NCI-H510A treated with DMSO at 0.1 percent for 48 hours (cell line): Measurements from ENCODE around the gene LRRC63.
"Not testable (repeated sequence)": the region's sequence is repeated elsewhere in the genome, so short reads cannot be mapped to it uniquely, and the experiment has no call there.

Experiments used
- DNase-seq: peaks from one replicate; lab custom pipeline; 2025; lab: John Stamatoyannopoulos, UW

Gene LRRC63

DNA sequence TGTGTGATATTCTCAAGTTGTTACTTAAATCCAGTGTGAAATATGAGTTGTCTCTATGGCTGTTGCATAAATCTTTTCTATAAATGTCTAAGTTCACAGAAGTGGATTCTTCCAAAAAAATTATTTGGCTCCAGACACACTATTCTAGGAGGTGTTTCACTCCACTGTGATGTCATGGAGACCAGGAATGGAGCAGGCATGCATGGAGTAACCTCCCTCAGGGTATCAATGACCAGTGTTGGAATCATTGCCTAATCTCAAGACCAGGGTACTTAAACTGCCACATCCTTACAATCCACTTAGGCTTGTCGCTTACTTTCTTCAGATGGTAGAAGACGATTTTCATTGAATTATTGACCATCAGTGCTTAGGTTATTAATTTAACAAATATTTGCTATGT, 55.4 kb downstream of the LRRC63 start:
- no peak for DNase-seq

DNA sequence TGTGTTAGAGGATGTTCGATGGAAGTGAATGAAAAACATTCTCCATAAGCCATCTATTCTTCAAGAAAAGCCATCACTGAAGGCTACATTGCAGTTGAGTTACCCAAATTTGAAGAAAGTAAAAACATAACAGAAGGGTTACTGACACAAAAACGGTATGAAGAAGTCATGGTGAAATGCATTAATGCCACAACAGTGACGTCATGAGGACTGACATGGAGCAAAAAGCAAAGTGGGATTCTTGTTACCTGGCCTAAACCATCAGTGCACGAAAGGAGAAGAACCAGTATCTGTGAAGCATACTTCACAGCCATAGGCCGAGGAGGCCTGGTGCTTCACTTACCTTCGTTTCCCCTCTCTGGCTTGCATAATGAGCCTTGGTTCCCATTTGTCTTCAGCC, 58.7 kb downstream of the LRRC63 start:
- DNase-seq: no peak

- no peak for DNase-seq
Measured at GRCh38 chr13:46274094-46274698, 62.5 kb downstream of the LRRC63 start.

- no peak for DNase-seq
Measured at GRCh38 chr13:46278474-46278873, 66.7 kb downstream of the LRRC63 start.

DNA sequence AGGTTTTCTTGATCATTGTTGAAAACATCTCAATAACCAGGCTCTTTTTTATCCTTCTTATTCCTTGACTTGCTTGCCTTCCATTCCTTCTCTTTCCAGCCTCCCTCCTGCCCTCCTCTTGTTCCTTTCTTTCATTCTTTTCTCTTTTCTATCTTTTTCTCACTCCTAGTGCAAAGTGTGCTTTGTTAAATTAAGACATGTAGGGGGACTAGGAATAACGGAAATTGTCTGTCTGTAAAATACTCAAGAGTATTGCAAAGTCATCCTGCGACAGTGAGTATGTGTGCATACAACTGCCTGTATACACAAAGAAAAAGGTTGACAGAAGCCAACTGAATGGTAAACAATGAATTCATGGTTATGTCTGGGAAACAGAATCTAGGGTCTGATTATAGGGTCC, 70.1 kb downstream of the LRRC63 start:
- DNase-seq: no peak

DNA sequence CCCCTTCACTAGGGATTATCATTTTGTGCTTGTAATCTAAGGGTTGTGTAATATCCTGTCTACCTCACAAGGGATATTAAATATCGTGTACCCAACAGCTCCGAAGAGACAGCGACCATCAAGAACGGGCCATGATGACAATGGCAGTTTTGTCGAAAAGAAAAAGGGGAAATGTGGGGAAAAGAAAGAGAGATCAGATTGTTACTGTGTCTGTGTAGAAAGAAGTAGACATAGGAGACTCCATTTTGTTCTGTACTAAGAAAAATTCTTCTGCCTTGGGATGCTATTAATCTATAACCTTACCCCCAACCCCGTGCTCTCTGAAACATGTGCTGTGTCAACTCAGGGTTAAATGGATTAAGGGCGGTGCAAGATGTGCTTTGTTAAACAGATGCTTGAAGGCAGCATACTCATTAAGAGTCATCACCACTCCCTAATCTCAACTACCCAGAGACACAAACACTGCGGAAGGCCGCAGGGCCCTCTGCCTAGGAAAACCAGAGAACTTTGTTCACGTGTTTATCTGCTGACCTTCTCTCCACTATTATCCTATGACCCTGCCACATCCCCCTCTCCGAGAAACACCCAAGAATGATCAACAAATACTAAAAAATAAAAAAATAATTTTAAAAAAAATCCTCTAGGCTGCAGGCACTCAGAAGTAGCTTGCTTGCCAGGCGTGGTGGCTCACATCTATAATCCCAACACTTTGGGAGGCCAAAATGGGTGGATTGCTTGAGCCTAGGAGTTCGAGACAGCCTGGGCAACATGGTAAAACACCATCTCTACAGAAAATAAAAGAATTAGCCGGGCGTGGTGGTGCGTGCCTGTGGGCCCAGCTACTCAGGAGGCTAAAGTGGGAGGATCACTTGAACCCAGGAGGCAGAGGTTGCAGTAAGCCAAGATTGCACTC, 72.4 kb downstream of the LRRC63 start:
- not testable (repeated sequence) for DNase-seq

DNA sequence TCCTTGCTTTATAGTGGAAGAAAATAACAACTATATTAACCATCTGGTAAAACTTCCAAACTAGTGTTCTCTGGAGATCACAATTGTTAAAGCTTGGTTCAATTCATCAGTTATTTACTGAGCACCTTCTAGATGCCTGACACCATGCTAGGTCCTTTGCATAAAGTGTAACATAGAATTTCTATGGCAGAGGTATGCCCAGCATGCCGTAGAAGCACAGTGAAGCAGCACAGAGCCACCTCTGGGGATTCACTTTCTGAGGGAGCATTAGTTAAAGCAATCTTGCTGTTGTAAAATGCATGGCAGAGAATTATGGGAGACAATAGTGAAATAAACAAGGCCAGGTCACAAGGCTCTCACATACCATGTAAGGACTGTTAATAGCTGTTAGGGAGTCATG, 75.2 kb downstream of the LRRC63 start:
- DNase-seq: no peak

GRCh38 chr13:46288570-46289259, 77.0 kb downstream of the LRRC63 start:
- peak; percentile 25 for DNase-seq

- DNase-seq: no peak
Measured at GRCh38 chr13:46289260-46289955, 77.7 kb downstream of the LRRC63 start.

GRCh38 chr13:46290434-46290833, 78.7 kb downstream of the LRRC63 start:
- no peak for DNase-seq

DNA sequence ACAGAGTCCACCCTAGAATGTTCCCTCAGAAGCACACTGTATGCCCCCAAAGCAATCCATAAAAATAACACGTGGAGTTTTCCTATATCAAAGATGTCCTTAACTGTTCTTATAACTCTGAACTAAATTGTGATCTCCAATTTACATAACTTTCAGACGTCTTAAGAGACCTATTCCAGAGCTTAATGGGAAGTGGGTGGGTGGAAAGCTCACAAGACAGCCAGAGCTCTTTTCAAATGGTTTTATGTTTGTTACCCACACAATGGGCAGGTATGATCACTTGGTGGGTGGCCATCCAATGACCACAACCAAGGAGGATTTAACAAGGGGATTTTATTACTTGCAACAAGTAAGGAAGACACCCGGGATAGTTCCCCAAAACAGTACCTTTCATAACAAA, 81.7 kb downstream of the LRRC63 start:
- DNase-seq: no peak

DNA sequence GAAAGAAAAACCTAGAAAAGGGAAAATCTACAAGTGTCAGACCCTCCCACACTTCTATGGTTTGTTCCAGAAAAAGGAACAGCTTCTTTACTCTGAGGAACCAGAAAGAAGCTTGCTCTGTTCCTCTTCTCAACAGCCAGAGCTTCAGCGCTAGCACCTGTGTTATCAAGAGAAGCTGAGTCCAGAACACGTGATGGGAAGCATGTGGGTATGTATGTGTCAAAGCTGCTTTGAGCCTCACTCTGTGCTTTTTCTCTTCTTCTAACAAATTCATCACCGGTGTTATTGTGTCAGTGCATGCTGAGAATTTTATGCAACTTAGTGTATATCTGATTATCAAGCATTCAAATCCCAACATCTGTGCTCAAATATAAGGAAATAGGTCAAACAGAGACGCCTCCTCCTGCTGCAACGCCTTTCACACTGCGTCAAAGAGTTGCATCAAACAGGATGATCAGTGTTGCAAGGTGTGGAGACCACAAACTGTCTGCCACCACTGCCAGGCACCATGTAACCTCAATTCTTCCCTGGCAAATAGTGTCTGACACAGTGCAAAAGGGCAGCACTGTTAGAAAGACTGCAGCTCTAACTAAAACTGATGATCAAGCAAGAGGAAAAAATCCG, 83.9 kb downstream of the LRRC63 start:
- no peak for DNase-seq

DNA sequence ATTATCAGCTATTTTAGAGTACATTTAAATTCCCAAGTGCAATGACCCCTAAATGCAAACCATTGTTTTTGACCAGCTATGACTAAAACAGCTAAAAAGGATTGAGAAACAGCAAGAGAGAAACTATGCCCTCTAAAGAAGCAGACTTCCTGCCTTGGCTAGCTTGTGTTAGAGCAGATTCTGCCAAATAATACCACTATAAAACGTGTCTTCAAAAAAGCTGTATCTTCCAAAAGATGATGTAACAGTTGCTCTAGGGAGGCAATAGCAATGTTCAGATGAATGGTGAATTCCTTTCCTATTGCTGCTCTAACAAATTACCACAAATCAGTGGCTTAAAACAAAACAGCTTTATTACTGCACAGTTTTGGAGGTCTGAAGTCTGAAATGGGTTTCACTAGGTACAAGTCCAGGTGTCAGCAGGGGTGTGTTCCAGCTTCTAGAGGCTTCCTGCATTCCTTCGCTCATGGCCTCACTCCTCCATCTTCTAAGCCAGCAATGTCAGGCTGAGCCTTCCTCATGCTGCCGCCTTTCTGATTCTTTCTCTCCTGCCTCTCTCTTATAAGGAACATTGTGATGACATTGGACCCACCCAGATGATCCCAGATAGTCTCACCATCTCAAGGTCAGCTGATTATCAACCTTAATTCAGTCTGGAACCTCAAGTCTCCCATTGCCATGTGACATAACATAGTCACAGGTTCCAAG, 84.5 kb downstream of the LRRC63 start:
- no peak for DNase-seq

DNA sequence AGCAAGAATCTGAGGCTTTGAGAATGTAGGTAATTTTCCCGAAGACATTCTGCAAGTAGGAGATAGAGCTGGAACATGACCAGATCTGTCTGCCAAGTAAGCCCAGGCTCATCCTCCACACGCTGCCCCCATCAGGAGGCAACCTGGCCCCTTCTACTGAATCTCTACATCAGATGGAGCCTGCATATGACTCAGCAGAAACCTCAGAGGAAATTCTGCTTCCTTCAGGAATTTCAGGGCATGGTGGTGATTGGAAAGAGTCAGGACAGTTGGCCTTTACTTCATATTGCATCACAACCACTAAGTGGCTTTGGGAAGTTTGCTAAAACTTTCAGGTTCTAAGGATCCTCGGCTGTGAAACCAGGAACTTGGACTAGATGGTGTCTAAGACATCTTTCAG, 85.2 kb downstream of the LRRC63 start:
- no peak for DNase-seq

DNA sequence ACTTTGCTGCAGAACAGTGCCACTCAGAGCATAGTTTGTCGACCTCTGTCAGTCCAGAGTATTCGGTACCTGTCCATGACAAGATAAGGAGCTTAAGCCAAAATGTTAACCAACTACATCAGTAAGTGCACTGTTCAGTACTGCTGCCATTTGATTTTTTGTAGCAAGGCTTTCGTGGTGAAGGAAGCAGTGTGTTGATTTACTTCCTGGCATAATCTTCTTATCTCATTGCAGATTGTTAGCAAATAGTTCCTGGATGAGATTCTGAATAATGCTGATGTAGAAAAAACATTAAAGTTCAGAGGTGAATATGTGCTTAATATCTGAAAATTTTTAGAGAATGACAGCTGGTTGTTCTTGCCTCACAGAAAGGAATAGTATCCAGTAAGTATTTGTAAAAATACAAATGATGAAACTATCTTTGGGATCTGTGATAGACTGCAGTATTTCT, 85.7 kb downstream of the LRRC63 start:
- no peak for DNase-seq

DNA sequence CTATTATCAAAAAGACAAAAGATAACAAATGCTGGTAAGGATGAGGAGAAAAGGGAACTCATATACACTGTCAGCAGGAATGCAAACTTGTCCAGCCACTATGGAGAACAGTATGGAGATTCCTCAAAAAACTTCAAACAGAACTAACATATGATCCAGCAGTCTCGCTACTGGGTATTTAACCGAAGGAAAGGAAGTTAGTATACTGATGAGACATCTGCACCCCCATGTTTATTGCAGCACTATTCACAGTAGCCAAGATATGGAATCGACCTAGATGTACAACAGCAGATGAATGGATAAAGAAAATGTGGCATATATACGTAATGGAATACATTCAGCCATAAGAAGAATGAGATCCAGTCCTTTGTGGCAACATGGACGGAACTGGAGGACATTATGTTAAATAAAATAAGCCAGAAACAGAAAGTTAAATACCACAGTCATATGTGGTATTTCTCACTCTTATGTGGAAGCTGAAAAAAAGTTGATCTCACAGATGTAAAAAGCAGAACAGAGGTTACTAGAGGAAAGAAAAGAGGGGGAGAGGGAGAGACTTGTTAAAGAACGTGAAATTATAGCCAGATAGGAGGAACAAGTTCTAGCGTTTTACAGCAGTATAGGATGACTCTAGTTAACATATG, 92.1 kb downstream of the LRRC63 start:
- no peak for DNase-seq

DNA sequence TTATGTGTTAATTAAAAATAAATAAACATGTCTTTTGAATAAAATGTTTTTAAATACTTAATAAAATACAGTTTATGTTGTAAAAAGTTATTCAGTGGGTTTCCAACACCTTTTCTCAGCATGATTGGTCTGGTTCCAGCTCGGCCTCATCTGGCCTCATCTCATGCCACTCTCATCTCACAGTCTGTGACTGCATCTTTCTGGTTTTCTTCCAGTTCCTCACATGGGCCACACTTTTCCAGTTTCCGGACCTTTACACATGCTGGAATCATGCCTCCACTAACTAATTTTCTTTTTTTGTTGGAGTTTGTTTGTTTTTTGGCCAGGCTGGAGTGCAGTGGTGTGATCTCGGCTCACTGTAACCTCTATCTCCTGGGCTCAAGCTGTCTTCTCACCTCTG, 92.8 kb downstream of the LRRC63 start:
- no peak for DNase-seq

GRCh38 chr13:46307554-46307953, 95.8 kb downstream of the LRRC63 start:
- no peak for DNase-seq

DNA sequence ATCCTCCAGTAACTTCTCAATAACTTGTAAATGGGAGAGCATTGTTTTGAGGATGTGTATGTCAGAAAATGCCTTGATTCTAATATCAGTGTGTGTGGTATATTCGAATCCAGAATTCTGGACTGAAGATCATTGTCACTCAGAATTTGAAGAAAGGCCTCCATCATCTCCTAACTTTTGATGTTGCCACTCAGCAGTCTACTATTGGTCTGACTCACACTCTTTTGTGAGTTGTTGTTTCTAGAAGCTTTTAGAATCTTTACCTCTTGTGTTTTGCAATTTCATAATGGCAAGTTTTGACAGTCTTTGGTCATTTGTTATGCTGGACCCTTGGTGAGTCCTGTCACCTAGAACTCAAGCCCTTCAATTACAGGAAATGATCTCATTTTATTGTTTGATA, 98.3 kb downstream of the LRRC63 start:
- no peak for DNase-seq

DNA sequence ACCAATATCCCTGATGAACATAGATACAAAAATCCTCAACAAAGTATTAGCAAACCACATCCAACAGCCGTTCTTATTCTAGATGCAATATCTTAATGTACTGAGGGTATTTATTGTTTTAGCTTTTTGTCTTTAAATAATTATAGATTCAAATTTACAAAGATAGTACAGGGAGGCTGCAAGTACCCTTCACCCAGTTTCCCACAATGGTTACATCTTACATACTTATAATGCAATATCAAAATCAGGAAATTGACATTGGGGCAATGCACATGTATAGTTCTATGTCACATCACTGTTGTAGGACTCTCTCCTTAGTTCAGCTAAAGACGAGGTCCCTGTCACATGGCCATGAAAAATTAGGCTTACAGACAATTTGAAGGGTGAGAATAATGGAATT, 99.5 kb downstream of the LRRC63 start:
- DNase-seq: no peak

DNA sequence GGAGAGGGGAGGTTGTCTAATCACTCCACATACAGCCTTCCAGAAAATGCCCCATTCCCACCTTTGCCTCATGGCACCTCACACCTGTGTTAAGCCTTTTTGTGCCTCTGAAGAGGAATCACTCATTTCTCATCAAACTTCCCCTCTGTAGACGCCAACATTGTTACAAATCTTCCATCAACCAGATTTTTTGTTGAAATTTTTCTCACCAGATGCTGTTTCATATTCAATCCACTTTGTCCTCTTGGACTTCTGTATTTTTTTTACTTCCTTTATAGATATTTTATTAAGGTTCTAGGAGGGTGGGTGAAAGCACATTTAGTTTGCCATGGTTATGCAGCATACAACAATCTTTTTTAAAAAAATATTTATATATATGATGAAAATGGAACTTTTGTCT, 101.3 kb downstream of the LRRC63 start:
- no peak for DNase-seq
